ENCODE measurements around the gene SH3TC2.

The SH3TC2 gene

DNA sequence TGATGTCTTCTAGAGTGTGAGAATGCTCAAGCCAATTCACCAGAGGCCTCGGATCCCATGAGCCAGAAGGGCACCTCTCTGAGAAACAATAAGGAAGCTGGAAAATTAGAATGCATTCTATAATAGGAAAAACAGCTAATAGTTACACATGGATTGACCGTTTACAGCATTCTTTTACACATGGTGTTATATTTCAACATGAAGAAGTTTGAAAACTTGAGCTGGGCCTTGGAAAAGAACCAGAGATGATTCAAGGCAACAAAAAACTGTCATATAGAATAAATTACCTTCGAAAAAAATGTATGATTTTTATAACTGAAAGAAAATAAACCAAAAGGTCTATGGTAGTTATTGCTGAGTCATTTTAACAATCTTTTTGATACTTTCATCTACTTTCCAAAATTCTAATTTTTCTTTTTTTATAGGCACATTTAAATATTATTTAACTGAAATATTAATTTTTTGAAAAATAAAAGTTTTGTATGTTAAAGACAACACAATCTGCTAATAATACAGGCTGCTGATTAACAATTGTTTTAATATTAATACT is 6.2 kb downstream of the SH3TC2 start:
- no peak for DNase-seq

DNA sequence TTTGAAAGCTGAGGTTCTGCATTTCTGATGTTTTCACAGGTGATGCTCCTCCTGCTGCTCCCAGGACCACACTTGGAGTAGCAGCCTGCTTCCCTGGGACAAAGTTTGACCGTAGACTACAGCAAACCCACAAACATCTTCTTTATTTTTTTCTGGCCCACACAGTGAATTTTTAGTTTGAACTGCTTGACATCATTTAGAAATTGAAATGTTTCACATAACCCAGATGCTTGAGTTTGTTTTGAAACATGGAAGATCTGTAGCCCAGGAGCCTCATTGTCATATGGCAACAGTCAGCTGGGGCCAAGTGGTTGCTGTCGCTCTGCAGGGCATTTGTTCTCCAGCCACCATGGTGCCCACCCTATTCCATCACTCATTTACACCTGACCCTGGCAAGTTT is 8.4 kb downstream of the SH3TC2 start:
- DNase-seq = no peak

GRCh38 chr5:149053072-149053695 is 9.7 kb downstream of the SH3TC2 start:
- no peak for DNase-seq

- DNase-seq = no peak
These were observed 13.5 kb downstream of the SH3TC2 start for GRCh38 chr5:149049371-149049781.

- DNase-seq = no peak
These were observed 14.1 kb downstream of the SH3TC2 start for GRCh38 chr5:149048811-149049210.

DNA sequence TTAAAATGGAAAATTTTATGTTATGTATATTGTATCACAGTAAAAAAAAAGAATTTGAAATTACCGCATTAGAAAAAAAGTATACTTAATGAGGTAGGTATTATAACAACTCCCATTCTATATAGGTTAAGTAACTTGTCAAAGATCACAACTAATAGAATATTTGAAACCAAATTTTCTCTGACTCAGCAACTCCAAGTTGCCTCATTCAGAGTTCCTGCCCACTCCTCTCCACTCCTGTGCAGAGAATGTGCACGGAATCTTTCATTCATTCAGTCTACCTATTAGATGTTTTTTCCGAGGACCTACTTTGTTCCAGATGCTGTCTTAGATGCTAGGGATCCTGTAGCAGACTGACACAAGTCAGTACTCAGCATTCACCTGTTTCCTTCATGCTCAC is 15.4 kb downstream of the SH3TC2 start:
- no peak for DNase-seq

DNA sequence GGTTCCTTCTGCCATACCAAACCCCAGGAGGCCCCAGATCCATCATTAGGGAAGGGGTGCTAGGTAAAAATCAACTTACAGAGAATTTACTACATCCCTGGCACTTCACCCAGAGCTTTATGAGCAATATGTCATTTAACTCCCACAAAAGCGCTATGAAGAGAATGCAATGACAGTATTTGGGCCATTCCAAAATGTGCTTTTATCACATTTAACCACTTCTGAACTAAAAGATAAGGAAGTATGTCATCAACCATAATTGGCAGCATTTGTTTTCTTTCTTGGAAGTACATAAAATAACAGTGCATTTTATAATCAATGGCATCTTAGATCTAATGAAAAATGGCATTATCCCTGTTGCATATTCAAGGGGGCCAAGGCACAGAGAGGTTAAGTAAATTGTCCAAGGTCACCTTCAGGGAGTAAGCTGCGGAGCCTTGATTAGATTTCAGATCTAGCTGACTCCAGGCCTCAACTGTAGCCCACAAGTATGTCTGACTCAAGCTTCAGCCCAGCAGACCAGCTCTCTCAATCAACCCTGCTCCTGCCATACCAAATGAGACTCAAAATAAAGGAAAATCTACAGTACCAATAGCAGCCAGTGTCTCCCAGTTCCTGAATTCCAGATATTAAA is 16.5 kb downstream of the SH3TC2 start:
- no peak for DNase-seq

DNA sequence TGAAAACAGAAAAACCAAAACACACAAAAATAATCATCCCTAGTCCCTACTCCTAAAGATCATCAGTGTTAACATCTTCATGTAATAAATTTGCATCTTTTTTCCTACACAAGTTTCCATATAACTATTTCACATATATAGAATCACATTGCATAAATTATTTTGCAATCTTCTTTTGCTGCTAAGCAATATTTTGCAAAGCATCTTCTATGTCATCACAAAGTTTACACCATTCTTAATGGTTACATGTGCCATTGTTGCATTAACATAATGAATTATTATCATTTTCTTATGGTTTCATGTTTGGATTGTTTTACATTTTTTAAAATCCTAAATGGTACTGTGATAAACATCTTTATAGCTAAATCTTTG is 17.8 kb downstream of the SH3TC2 start:
- DNase-seq = peak in 2 of 3 donors; percentile 49 to 60

- peak; percentile 56 to 72 (median 64) for DNase-seq
These were observed 18.3 kb downstream of the SH3TC2 start for GRCh38 chr5:149044453-149045088.

DNA sequence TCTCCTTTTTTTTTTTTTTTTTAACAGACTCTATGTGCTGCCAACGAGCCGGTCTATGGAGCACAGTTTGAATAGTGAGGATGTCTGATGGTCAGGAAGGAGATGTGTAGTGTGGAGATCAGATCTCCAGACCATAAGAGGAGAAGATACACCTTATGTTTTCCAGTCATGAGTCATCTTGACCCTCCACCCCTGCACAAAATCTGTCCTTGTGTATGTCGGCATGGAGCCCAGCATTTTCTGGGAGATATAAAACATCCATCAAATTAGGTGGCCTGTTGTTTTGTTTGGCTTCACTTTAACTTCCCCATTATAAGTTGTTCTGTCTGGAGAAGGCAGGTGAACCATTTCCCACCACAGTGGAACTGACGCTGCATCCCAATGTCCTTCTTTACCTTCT is 19.2 kb downstream of the SH3TC2 start:
- DNase-seq = no peak

GRCh38 chr5:149042865-149043264 is 20.0 kb downstream of the SH3TC2 start:
- peak in 2 of 3 donors; percentile 35 to 38 for DNase-seq

GRCh38 chr5:149041242-149041641 is 21.6 kb downstream of the SH3TC2 start:
- no peak for DNase-seq

- no peak for DNase-seq
These were observed 22.4 kb downstream of the SH3TC2 start for GRCh38 chr5:149040421-149040820.

- DNase-seq = peak; percentile 40 to 58 (median 50)
These were observed 23.4 kb downstream of the SH3TC2 start for GRCh38 chr5:149039506-149039905.

GRCh38 chr5:149038336-149039080 is 24.4 kb downstream of the SH3TC2 start:
- DNase-seq = no peak

DNA sequence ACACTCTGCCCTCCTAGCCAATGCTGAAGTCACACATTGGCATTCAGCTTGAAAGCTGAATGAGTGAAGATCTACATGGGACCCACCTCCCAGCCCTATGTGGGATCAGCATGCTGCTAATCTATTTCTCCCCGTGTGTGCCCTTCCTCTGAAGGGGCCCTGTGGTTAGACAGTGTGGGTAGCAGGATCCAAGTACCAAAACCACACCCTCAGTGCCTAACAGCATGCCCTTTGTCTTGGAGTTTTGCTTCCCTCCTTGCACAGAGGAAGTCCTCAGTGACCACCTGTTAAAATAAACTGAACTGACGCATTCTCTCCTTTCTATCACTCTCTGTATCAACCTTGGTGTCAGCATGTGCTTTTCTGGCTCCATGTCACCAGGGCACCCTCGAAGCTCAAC is 25.0 kb downstream of the SH3TC2 start:
- peak in 1 of 3 donors; percentile 7 for DNase-seq

- peak in 1 of 3 donors; percentile 15 for DNase-seq
These were observed 25.9 kb downstream of the SH3TC2 start for GRCh38 chr5:149036970-149037369.

GRCh38 chr5:149036168-149036567 is 26.7 kb downstream of the SH3TC2 start:
- DNase-seq = no peak

DNA sequence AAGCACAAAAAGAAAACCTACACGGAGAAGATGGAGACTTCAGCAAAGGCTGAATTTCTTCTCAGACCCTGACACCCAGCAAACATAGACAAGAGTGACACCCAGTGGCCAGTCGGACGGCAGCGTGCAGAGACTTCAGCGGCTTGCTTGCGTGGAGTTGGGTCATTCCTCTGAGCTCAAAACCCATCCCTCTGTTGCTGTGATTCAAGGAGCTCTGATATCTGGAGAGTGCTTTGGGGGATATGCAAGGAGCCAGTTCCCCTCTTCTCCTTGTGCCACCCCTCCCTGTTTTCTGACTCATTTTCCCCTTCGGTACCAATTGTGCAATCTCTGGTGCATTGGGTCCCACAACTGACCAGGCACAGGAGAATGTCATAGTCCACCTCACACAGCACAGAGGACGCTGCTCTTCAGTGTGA is 27.5 kb downstream of the SH3TC2 start:
- DNase-seq = peak; percentile 74 to 82 (median 82)

DNA sequence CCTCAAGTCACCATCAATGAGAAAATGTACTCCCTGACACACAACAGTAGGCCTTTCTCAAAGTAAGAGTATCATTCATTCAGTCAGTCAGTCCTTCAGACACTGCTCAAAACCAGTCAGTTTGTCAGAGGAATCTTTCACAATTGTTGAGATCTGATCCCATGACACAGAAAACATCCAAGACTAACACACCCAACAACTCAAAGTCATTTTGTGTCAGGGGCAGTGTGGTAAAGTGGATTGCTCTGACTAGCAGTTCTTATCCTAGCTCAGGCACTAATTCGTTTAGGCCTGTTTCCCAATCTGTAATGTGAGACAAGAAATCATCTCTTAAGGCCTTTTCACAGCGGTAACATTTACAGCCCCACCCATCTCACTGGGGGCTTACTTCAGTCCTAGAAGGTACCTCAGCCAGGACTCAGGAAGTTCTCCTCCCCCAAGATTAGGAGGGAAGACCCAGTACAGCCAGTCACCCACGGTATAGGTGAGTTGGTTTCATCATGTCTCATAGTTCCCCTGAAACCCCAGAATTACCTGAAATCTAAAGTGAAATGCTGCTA is 31.9 kb downstream of the SH3TC2 start:
- no peak for DNase-seq

- DNase-seq = no peak
These were observed 32.5 kb downstream of the SH3TC2 start for GRCh38 chr5:149030392-149030791.

DNA sequence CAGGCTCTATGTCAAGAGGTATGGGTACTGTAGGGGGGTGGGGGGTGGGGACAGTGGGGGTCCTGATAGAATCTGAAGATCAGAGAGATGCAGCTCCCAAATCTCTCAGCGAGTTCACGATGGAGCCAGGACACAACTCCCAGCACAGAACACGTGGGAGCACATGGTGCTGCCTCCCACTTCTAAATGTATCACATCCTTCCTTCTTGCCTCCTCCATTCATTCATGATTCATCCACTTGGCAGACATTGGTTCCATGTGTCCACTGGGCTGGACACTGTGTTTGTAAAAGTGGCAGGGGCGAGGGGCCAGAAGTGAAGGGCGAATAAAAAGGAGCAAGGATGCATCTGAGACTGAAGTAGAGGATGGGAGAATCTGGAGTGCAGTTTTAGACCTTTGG is 33.9 kb downstream of the SH3TC2 start:
- no peak for DNase-seq

DNA sequence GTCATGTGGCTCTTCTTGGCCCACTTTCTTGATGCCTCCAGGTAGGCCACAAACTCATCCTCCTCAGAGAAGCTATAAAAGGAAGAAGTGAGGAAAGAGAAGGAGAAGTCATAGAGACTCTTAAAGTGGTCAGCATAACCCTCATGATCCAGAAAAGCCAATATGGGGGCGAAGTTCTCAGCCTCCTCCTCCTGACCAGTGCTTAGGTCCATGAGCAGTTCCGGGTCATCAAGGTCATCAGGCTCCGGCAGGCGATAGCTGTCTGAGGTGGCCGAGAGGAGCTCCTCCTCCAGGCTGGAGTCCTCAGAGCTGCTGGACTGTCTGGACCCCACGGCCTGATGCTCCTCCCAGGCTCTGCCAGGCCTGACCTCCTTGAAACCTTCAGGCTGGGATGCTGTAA is 34.7 kb downstream of the SH3TC2 start:
- DNase-seq = no peak

Measured in suppressor macrophage treated with lipopolysaccharide for 1 hour (primary cell).